Cardiac fibroblast (primary cell): ENCODE results near the gene SSUH2.
A peak's percentile ranks its signal among the peaks of the same experiment; 100 is the strongest.

ENCODE experiments used
- DNase-seq, 2 donors: peaks; one replicate each; pipeline versions ENCODE4 v3.0.0 to v3.0.0-alpha.2; 2010; ENCODE audit warnings: low read depth in 2 of 2
- H3K4me3 ChIP-seq, 2 donors: replicated peaks in 1 of 2; 1 replicate in 1 of 2; 2 replicates in 1 of 2; pipeline ENCODE4 v1.5.1; 2011; ENCODE audit warnings: low read depth in 2 of 2, low read length in 2 of 2, mild to moderate bottlenecking in 2 of 2, moderate library complexity in 1 of 2
- TF ChIP-seq, protein P1 (sequence below): IDR thresholded peaks from one replicate; pipeline ENCODE4 v1.5.1; 2011; ENCODE audit warnings: low read depth, mild to moderate bottlenecking, low read length, inconsistent platforms

The SSUH2 gene

DNA sequence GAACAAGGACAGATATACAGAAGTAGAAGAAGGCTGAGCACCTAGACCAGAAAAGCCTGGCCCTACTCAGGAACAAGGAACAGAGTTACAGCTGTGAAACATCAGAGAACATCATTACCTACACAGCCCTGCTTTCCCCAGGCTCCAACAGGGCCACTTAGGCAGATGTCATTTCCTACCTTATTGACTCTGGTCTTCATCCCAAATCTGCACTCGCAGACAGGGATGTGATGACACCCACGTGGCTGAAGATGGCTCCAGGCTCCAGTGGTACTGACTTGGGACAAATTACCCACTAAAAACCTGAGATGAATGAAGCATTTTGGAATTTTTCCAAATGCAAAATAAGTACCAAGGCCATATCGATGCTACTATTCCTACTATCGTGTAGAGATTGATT is 18.0 kb upstream of the SSUH2 start:
- TF ChIP-seq, protein P1, sequence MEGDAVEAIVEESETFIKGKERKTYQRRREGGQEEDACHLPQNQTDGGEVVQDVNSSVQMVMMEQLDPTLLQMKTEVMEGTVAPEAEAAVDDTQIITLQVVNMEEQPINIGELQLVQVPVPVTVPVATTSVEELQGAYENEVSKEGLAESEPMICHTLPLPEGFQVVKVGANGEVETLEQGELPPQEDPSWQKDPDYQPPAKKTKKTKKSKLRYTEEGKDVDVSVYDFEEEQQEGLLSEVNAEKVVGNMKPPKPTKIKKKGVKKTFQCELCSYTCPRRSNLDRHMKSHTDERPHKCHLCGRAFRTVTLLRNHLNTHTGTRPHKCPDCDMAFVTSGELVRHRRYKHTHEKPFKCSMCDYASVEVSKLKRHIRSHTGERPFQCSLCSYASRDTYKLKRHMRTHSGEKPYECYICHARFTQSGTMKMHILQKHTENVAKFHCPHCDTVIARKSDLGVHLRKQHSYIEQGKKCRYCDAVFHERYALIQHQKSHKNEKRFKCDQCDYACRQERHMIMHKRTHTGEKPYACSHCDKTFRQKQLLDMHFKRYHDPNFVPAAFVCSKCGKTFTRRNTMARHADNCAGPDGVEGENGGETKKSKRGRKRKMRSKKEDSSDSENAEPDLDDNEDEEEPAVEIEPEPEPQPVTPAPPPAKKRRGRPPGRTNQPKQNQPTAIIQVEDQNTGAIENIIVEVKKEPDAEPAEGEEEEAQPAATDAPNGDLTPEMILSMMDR = no peak
- no peak for DNase-seq
- H3K4me3 ChIP-seq = no peak overlapping the region

DNA sequence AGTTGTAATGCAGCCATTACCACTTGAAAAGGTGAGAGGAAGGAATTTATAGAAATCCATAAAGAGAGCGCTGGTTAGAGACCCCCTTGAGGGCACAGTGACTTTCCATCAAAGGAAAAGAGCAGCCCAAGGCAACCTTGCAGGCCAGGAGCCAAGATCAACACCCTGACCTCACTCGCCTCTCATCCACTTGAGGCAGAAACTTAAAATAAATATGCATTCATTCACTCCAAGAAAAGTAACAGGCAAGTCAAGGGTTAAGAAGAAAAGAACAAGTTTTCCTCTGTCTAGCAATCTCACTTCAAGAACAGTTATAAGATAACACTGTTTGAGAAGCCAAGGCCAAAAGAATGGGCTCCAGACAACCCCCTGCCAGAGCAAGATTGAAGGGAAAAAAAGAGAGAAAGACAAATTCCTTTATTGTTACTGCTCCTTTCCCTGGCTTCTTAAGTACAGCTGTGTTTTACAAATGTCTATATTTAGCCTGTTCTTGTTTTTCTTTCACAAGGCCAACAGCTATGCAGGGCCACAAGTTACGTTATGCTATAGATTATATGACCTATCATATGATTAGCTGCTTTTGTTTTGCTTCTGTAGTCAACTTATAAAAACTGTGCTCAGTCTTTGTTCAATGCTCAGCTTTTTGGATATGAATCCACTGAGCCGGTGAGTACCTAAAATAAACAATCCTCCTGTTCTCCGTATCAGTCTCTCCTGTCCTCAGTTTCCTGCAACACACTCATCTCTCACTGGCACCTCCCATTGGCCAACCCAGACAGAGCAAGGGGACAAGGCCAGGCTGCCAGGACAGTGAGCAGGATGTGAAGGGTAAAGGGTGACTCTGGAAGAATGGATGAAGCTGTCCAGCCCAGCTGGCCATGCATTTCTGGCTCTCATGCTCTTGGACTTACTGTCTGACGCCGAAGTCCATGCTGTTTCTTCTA is 15.8 kb upstream of the SSUH2 start:
- no peak overlapping the region for H3K4me3 ChIP-seq
- peak; percentile 39 to 69 for DNase-seq
- TF ChIP-seq, protein P1 = no peak

DNA sequence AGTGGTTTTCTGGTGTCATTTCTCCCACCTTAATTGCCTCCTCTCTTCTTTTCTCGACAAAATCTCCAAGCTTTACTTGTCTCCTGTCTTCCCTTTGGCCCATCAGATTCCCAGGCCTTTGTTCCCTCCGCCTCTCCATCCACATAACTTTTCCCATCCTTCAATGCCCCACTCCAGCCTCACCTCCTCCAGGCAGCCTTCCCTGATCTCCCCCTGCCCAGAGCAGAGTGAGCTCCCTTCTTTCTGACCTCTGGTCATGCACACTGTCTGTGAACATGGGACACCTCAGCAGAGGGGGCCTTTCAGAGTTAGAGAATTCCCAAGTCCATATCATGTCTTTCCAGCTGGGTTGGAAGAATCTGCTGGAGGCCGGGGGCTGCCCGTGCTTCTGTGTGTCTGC is 14.6 kb upstream of the SSUH2 start:
- DNase-seq = no peak
- H3K4me3 ChIP-seq = no peak overlapping the region
- TF ChIP-seq, protein P1 = no peak

DNA sequence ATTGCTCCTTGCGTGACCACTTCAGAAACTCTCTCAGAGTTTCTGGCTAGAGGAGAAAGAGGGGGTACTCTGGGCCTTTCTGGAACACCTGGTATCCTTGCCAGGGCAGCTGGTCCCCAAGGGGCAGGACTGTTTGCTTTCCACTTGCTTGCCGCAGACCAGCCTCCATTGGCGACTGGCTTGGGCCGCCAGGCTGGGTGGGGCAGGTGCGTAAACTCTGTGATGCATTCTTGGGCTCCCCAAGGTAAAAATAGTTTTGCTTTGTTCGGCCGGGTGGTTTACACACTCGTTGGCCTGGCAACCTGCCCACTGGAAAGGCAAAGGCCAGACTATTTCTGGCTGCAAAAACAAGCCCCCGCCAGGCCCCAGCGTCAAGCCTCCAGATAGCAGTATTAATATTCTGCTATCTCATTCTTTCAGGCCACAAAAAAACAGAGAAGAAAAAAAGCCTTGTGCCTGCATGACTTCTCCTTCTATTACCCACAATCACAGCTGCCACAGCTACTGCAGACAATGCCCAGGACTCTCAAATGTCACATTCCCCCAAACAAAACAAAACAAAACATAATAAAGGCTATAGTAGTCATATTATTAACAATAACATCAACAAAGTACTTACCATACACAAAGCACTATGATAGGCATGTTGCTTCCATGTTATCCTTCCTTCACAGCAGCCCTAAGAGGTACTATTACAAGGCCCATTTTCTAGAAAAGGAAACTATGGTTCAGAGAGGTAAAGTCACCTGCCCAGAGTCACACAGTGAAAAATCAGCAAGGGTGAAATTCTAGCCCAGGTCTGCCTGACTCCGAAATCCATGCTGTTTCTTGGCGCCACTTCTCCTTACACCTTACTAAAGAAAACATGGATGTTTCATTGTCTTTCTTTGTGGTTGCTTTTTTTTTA is 14.0 kb upstream of the SSUH2 start:
- DNase-seq = peak; percentile 56 to 89
- H3K4me3 ChIP-seq = no peak overlapping the region
- TF ChIP-seq, protein P1 = no peak

DNA sequence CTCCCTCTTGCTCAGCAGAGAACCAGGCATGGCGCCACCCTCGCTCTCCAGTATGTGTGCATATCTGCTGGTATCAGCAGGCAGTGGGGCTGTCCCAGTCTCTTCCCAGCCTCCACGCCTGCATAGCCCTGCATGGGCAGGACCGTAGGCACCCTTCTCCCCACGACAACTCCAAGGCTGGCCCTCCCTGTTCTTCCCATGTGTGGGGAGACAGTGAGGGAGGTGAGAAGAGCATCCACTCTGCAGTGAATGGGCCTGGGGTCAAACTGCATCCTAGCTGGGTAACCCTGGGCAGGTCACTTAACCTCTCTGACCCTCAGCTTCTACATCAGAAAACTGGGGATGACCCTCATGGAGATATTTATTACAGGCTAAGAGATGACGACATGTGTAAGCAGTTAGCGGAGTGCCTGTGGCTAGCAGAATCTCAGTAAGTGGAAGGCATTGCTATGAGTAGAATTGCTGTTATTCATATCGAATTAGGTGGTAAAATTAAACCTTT is 13.3 kb upstream of the SSUH2 start:
- TF ChIP-seq, protein P1 = no peak
- H3K4me3 ChIP-seq = no peak overlapping the region
- DNase-seq = peak in 1 of 2 donors; percentile 7

DNA sequence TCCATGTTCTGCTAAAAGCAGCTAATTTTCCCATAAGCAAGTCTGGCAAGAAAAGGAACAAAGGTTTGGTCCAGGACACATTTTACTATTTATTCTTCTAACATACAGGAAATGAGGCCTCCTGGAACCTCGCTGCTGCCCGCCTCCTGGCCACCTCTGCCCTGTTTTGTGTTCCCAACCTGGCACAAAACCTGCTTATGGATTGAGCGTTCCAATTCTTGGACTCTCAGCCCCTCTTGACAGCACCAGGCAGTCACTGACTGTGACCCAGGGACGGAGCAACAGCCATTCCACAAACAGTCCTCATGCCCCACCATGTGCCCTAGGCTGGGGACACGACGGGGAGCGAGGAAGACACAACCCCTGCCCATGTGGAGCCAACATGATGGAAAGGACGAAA is 11.6 kb upstream of the SSUH2 start:
- DNase-seq = no peak
- TF ChIP-seq, protein P1 = no peak
- no peak overlapping the region for H3K4me3 ChIP-seq
